Activated CD4-positive, CD25-positive, alpha-beta regulatory T cell treated with anti-CD3 and anti-CD28 coated beads, Interleukin-2, amount 50 U/mL, for 24 hours (primary cell): ENCODE measurements around the gene RABGAP1.
"Not testable (repeated sequence)": the region's sequence is repeated elsewhere in the genome, so short reads cannot be mapped to it uniquely, and the experiment has no call there.

ENCODE experiments used
- ATAC-seq, 2 donors: fragments of 150-1000 bp; cut with Tn5 transposase; one replicate each; pipeline ENCODE4 v1.10.0; 2021; ENCODE audit warnings: mild to moderate bottlenecking in 1 of 2, moderate library complexity in 1 of 2

Gene RABGAP1

DNA sequence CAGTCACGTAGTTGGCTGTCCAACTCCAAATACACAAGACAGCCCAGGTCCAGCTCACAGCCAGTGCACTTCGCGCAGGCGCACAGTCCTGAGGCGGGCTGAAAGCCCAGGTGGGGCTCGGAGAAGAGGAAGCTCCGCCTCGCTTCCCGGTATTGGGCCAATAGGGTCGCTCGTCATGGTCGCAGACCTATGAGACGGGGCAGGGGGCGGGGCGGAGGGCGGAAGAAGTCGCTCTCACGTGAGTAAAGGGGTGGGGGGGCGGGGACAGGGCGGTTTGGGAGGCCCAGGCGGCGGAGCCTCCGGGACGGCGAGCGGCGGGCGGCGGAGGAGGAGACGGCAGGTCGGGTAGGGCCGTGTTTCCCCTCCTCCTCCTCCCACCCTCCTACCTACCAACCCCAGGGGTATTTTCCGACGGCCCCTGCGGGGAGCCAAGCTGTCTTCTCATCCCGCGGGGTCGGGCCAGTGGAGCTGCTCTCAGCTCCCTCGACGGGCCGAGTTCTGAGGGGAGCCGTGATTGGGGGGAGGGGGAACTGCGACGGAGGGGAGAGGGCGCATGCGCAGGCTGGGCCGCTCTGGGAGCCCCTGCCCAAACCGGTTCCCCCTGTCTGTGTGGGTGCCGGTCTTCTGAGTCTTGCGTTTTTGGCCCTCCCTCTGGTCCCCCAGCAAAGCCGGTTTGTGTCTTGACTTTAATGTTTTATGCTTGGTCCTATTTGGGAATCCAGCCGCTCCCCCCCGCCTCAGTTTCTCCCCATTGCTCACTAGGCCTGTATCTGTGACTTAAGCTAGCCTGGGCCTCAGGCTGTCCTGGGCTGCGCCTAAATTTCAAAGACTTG, at the start of gene RABGAP1:
TSS of gene RABGAP1 (plus strand) at position 272 of the 833 bp plus-strand sequence. CDS start 16,040 bp downstream, outside the sequence.
- peak; percentile 99 for ATAC-seq

DNA sequence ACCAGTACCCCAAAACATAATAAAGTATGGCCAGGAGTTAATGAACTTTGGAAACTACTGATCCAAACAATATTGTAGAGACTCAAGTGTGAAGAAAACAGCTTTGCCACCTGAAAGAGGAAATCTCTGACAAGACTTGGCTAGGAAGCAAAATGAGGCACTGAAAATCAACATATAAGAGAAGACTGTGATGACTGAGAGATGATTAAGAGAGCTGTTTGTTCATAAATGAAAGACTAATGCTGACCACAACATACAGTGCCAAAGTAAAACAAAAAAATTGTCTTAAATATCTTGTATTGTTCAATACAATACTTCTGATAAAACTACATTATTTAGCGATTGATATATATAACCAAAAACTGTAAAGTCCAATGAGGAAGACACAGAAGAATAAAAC, 42.9 kb upstream of the RABGAP1 start:
- ATAC-seq = peak; percentile 68 to 69

GRCh38 chr9:122900791-122901190, 40.0 kb upstream of the RABGAP1 start:
- no peak for ATAC-seq

DNA sequence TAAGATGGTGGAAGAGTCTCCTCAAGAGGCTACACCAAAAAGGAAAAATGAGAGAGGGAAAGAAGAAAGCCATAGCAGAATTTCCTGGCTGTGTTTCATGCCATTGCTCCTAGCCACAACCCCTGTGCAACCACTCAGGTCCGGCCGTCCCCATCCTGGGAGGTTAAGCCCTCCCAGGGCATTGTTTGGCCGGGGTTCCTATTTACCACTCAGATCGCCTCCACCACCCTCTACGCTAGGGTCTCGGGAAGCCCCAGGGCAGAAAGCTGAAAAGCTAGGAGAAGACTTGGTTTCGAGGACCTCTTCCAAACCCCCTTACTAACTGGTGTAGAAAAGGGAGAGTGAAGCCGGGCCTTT, 36.4 kb upstream of the RABGAP1 start:
- peak in 1 of 2 donors; percentile 2 for ATAC-seq

DNA sequence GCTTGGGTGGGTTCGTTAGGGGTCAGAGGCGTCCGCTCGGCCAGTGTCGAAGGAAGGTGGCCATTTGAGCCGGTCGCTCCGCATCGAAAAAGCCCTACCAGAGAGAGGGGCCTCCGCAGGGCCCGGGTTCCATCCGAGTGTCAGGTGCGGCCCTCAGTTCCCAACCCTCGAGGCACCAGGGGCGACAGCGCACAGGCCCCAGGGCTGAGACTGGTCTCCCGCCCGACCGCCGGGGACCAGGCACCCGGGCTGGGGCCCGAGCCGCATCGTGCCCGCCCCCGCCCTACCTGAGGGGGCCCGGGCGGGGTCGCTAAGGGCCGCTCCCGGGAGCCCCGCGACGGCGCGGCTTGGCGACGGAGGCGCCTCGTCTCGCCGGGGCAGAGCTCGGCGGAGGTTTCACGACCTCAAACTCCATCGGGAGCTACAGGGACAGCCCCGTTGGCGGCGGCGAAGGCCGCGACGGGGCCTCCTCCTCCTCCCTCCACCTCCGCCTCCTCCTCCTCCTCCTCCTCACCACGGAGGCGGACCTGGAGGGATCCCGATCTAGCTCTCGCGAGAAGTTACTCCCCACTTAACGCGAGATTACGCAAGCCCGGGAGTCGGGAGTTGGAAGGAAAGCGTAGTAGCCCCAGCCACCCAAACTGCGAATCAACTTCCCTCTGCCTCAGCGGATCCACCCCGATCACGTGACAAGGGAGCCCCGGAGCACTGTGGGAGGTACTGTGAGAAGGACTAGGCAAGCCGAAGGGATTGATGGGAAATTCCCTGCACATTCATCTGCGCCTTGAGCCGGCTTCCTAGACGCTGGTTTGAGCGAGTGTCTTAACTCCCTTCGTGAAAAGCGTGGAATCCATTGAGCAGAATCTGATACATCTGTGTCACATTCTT, 35.8 kb upstream of the RABGAP1 start, which contains the start of gene RC3H2:
TSS of gene RC3H2 (minus strand) at position 537 of the 888 bp plus-strand sequence. CDS start 7,850 bp downstream, outside the sequence.
- ATAC-seq = peak; percentile 88 to 90

GRCh38 chr9:122906122-122906521, 34.7 kb upstream of the RABGAP1 start:
- not testable (repeated sequence) for ATAC-seq

DNA sequence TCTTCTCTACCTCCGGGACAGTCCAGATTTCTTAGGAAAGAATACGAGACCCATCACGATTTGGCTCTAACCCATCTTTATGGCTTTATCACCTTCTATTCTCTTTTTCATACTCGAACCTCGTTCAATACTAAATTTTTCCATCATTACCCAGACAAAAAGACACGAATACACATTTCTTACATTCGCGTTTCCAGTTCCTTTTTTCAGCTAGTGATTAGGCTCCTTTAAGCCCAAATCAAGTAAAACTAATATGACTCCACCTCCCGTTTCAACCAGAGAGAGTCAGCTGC, 28.2 kb upstream of the RABGAP1 start:
- no peak for ATAC-seq

GRCh38 chr9:122912964-122913673, 27.7 kb upstream of the RABGAP1 start, which contains the start of gene ZBTB6:
Gene ZBTB6, minus strand, starts transcription at chr9:122913323. Its CDS starts 1,251 bp downstream, at chr9:122912072.
- ATAC-seq = peak; percentile 93 to 97

DNA sequence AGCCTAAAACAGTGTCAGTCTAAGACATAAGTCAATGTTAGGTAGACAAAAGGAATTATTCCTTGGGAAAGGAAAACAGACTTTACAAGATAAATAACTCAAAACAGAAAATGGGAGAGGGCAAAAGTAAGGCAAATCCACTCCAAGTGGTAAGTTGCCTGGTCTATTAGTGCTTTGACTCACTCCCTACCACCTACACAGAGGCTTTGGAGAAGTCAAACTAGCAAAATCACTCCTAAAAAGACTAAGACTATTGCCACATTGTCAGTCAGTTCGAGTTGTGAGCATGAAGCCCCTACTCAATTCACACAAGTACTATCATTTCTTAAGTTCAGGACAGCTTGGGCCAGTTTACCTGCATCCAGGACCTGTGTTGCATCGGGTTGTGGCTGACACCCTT, 22.5 kb upstream of the RABGAP1 start:
- ATAC-seq = no peak

GRCh38 chr9:122922713-122923112, 18.1 kb upstream of the RABGAP1 start:
- no peak for ATAC-seq

DNA sequence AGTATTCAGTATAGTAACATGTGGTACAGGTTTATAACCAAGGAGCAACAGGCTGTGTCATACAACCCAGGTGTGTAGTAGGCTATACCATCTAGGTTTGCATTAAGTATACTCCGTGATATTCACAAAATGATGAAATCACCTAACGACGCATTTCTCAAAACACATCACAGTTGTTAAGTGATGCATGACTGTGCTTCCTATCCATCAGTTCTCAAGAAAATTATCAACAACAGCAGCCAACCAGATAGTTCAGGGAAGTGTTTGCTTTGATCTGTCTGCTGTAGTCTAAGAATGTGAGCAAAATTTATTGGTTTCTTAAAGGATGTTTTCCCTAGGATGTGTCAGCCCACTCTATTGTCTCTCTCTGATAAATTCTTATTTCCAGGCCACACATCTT, 16.9 kb upstream of the RABGAP1 start:
- peak in 1 of 2 donors; percentile 38 for ATAC-seq

- no peak for ATAC-seq
These were observed 10.9 kb upstream of the RABGAP1 start for GRCh38 chr9:122929796-122930354.

DNA sequence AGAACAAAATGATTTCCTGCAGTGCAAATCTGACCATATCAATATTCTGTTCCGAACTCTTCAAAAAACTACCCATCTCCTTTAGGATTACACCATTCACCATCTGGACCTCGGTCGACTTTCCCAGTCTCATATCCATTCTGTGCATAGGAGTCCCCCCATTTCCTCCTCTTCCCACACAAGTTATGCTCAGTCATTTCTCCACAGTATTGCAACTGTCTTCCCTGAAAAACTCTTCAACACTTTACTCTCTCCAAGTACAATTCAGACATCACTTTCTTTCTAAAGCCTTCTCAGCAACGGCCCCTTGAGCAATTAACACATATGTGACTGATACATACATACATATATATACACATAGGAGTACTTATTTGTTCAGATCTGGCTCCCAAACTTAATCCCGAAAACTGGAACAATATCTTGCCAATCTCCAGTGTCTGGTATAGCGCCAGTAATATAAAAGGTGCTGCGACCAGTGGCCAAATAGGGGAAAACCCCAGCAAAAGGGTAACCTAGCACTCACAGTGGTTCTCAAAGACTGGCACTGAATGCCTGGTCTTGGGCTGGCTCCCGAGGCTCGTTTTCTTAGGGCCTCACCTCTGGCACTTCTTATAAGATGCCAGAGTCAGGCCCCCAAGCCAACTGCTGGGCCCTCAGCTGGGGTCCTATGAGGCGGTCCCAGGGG, 10.1 kb upstream of the RABGAP1 start:
- no peak for ATAC-seq

GRCh38 chr9:122931226-122932121, 9.3 kb upstream of the RABGAP1 start, which contains the start of gene ZBTB26:
Gene ZBTB26, minus strand, starts transcription at chr9:122931512. Its CDS starts 11,578 bp downstream, at chr9:122919934.
- peak; percentile 98 for ATAC-seq

- ATAC-seq = no peak
These were observed 4.4 kb upstream of the RABGAP1 start for GRCh38 chr9:122936464-122936863.

DNA sequence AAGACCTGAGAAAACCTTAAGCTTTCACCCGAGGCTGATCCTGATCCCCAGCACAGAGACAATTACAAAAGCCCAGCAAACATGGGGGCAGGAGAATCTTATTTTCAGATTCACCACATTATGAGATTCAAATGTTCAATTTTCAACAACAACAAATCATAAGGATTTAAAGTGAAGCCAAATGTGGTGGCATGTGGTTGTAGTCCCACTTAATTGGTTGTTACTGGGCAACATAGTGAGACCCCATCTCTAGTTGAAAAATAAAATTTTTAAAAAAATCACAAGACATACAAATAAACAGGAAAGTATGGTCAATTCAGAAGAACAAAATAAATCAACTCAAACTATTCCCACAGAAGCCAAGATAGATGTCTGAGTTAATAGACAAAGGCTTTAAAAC, 3.9 kb upstream of the RABGAP1 start:
- no peak for ATAC-seq

DNA sequence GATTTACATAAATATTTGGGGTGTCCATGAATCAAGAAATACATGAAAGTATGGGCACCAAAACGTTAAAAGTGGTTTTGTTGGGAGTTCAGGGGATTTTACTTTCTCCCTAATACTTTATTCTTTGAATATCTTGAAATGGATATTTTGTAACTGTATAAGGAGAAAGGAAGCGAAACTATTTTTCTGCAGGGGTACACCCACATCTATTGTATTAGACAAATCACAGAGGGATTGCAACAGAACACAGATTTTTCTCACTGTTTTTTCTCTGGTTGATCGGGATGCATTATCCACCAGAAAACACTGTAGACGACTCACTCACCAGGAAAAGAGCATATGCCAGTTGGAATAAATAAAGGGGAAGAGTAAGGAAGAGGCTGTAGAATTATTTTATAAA, 1.2 kb upstream of the RABGAP1 start:
- ATAC-seq = no peak

DNA sequence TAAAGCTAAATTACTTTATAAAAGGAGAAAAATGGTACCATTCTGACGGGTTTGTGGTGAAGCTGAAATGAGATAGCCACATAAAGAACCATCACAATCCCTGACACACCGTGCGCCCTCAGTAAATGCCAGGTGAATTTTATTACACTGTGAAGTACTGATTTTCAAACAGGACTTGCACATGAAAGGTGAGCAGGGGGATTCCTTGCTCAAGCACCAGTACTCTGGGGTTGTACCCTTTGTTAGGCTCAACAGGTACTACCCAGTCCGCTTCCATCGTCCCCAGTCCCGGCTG, 419 bp upstream of the RABGAP1 start:
- no peak for ATAC-seq

GRCh38 chr9:122941582-122942234, 888 bp downstream of the RABGAP1 start:
- ATAC-seq = no peak
